Measurements from ENCODE around the gene KRTAP4-7. TPM values are rescaled to one million over a fixed set of nuclear protein-coding genes. Genes with fewer than 3 reads are reported as not detected.
"Not testable (repeated sequence)": the region's sequence is repeated elsewhere in the genome, so short reads cannot be mapped to it uniquely, and the experiment has no call there.

Gene KRTAP4-7
- polyA plus RNA-seq, 1 donor from 2014 or later, result not detected

DNA sequence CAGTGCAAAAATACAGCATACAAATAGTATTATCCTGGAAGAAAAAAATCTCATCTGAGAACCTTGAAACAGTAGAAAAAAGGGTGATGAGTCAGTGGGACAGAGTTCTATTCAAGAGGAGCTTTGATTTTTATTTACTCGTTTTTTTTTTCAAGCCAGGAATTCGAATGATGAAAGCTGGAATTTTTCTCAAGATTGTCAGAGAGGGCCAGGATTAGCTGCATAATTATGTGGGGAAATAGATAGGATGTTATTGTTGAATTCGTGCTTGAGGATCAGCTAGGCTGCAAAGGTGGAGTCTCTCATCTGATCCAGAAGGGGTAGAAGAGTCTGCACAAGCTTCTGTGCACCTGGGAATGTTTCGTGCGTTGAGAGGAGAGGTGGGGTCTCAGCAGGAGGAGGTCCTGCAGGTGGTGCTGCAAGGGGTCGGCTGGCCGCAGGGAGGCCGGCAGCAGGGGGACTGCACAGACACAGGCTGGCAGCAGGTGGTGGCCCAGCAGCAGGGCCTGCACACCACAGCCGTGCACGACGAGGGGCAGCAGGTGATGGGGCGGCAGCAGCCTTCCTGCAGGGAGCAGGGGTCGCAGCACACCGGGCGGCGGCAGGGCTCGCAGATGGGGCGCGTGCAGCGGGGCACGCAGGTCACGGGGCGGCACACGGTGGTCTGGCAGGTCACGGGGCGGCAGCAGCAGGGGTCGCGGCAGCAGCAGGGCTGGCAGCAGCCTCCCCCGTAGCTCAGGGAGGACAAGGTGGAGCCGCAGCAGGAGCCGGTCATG lies 24.5 kb upstream of the KRTAP4-7 start:
- H3K36me3 Mint-ChIP-seq, H3K4me3 Mint-ChIP-seq, H3K27ac Mint-ChIP-seq, H3K4me1 Mint-ChIP-seq, H3K9me3 Mint-ChIP-seq: not testable (repeated sequence)
- H3K27me3 Mint-ChIP-seq, result peaks cover 17% of the 10 kb centered on the region

DNA sequence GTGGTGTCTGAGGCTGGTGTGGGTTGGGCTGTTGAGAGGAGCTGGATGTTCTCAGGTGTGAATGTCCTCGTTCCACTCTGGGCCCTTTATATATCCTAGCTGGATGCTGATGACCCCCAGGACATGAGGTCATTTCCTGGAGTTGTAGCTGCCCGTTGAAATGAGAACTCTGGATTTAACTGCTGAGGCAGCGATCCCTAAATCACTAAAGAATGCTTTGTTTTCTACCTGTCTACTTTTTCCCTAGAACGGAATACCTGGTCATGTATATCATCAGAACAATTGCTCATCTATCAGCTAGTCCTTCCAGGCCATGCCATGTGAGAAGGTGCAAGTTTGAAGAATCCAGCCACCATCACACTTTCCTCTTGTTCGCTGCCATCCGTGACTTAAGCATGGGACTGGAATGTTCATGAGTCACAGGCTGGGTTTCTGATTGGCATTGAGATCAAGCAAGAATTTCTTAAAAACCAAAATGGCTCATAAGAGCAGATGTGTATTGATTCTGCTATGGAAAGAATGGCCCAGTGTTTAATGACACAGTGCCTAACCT lies 23.8 kb upstream of the KRTAP4-7 start, which contains the start of gene KRTAP2-3:
Gene KRTAP2-3 (minus strand): TSS at position 63 of the 553 bp plus-strand sequence. CDS start 64 bp downstream, outside the sequence.
- Mint-ChIP-seq H3K4me1 (no peaks in the 10 kb centered on the region), H3K27me3 (peaks cover 17% of the 10 kb centered on the region), H3K9me3 (peaks cover 1 to 3% (median 2%) of the 10 kb centered on the region in 3 donors), H3K4me3 (no peak within 1 kb of the TSS), H3K36me3 (no peaks in the 10 kb centered on the region), H3K27ac (no peak within 1 kb of the TSS)

DNA sequence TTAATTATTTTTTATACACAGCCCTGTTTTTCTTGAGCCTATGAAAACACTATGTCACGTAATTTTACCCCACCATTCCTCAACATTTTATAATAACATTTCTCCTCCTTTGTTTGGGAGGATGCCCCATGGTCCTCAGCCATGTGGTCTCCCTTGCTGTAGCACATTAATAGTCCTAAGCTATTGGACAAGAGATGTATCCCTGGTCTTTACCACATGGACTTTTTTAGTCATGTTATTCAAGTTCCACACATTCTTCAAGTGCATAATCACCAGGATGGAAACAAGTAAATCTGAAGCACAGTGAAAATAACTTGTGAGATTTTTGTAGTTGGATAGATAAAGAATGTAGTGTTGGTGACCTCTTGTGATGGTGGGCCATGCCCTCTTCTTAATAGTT lies 22.0 kb upstream of the KRTAP4-7 start:
- Mint-ChIP-seq H3K27ac (no peak overlapping the region), H3K4me3 (no peak overlapping the region), H3K36me3 (no peaks in the 10 kb centered on the region), H3K4me1 (no peaks in the 10 kb centered on the region), H3K27me3 (peaks cover 16% of the 10 kb centered on the region), H3K9me3 (peaks cover 0 to 3% (median 2%) of the 10 kb centered on the region in 3 donors)

DNA sequence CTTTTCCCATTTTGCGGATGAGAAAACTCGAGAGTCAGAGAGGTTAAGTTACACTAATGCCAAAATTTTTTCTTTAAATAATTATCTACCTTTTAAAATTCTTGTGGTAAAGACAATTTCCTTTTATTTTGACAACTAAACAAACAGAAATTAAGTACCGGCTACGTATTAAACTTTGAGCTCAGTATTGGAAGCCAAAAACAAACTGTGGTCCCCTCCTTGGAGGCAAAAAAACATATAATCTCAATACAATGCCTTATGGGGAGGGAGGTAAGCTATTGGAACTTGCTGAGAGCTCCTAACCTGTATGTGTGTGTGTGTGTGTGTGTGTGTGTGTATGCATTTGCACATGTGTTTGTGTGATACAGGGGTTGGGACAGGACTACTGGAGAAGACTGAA lies 20.5 kb upstream of the KRTAP4-7 start:
- Mint-ChIP-seq H3K4me1 (no peaks in the 10 kb centered on the region), H3K4me3 (no peak overlapping the region), H3K27ac (no peak overlapping the region), H3K36me3 (no peaks in the 10 kb centered on the region), H3K9me3 (no peaks in the 10 kb centered on the region), H3K27me3 (peaks cover 16% of the 10 kb centered on the region)

DNA sequence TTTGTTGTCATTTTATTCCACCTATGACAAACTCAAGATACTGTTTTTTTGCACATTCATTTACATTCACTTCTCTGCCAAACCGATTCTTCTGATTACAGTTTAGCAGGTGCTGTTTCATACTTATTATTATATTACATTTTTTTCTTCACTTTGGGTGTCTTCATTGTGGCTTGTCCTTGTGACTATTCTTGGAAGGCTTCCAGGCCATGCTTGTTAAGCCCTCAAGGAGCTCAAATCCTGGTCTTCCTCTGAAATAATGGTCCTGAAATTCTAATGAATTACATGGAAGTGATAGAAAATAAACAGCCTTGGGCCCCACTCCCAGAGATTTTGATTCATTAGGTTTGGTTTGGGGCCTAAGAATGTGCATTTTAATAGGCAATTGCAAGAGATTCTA lies 19.6 kb upstream of the KRTAP4-7 start:
- no peak overlapping the region for H3K27ac Mint-ChIP-seq
- no peak overlapping the region for H3K4me3 Mint-ChIP-seq
- no peaks in the 10 kb centered on the region for H3K9me3 Mint-ChIP-seq
- no peaks in the 10 kb centered on the region for H3K36me3 Mint-ChIP-seq
- no peaks in the 10 kb centered on the region for H3K4me1 Mint-ChIP-seq
- H3K27me3 Mint-ChIP-seq, result peaks cover 12% of the 10 kb centered on the region

DNA sequence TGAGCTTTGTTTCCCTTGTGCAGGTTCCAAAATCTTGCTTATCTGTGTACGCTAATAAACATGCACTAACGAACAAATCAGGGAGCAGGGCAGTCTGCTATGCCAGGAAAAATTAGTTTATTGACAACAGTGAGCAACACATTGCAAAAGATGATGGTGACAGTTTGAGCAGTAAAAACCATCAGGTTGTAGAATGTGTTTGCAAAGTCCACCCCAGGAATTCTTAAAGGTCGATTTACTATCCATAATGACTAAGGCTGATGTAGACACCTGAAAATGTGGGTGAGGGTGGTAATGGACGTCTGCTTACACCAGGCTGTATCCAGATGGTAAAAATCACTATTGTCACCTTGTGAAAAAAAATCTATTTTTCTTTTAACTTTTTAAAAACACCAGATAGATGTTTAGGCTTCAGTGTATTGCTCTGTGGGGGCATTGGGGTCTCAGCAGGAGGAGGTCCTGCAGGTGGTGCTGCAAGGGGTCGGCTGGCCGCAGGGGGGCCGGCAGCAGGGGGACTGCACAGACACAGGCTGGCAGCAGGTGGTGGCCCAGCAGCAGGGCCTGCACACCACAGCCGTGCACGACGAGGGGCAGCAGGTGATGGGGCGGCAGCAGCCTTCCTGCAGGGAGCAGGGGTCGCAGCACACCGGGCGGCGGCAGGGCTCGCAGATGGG lies 18.8 kb upstream of the KRTAP4-7 start:
- H3K4me3 Mint-ChIP-seq, H3K36me3 Mint-ChIP-seq, H3K4me1 Mint-ChIP-seq, H3K27ac Mint-ChIP-seq, H3K27me3 Mint-ChIP-seq, H3K9me3 Mint-ChIP-seq: not testable (repeated sequence)

DNA sequence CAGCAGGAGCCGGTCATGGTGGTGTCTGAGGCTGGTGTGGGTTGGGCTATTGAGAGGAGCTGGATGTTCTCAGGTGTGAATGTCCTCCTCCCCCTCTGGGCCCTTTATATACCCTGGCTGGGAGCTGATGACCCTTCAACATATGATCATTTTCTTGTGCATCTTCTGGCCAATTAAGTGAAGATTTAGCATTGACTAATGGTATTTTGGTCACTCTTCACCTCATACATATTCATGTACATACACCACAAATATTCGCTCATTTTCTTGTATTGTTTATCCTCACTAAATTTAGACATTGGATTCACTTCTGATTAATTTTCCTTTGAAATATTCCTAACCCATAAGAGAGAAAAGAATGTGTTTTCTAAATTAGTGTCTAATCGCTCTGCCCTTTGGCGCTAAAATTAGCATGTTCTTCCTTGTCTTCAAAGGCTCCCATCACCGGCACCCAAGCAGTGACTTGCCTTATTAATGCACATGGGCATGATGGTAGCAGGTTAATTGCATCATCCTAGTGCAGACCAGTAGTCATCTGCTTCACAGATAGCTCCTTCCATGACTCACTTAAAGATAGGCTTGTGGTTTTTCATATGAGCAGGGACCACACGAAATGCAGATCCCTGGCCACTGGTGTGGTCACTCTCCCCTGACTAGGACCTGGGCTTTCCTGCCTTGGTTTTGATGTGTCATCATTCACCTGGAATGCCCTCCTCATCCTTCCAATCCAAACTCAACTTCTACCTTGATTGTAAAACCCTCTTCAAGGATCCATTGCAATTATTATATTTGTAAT lies 17.9 kb upstream of the KRTAP4-7 start, which contains the start of gene KRTAP2-4:
Gene KRTAP2-4 (minus strand): TSS at position 51 of the 796 bp plus-strand sequence. CDS start 34 bp downstream, at position 17.
- H3K27me3 Mint-ChIP-seq, result peaks cover 7% of the 10 kb centered on the region
- no peaks in the 10 kb centered on the region for H3K36me3 Mint-ChIP-seq
- no peaks in the 10 kb centered on the region for H3K4me1 Mint-ChIP-seq
- peak within 1 kb of the TSS in 1 of 3 donors; percentile 47 for H3K27ac Mint-ChIP-seq
- no peak within 1 kb of the TSS for H3K4me3 Mint-ChIP-seq
- H3K9me3 Mint-ChIP-seq, result no peaks in the 10 kb centered on the region

DNA sequence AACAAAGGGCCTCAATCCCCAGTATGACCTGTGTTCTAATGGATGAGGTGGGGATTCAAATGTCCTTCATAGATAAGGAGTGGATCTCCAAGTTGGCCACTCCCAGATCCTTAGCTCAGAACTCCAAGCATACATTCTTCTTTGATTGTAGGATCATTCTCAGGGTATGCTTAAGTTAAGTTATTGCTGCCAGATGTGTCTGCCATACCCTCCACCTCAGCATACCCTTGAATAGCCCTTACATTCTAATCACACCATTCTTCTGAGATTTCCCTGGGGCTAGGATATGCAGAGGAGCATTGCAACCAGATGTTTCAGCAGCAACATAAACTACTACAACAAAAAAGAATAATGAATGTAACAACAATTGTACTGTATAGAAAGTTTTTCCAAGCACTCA lies 16.7 kb upstream of the KRTAP4-7 start:
- no peaks in the 10 kb centered on the region for H3K36me3 Mint-ChIP-seq
- no peak overlapping the region for H3K27ac Mint-ChIP-seq
- H3K4me3 Mint-ChIP-seq, result no peak overlapping the region

DNA sequence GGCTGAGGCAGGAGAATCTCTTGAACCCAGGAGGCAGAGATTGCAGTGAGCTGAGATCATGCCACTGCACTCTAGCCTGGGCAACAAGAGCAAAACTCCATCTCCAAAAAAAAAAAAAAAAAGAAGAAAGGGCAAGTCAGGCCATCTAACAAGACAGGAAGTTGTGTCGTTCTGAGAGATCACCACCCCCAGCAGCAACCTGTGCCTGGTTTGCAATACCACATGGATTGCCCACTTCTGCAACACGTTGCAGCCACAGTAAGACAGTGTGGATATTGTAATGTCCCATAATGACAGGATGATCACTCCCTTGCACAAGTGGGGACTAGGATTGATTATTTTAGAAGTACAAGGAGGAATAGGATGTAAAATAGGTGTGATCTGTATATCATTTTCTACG lies 14.9 kb upstream of the KRTAP4-7 start:
- Mint-ChIP-seq H3K4me1 (no peaks in the 10 kb centered on the region), H3K4me3 (no peak overlapping the region), H3K36me3 (no peaks in the 10 kb centered on the region), H3K27ac (no peak overlapping the region), H3K9me3 (peaks cover 0 to 2% (median 0%) of the 10 kb centered on the region in 3 donors), H3K27me3 (no peaks in the 10 kb centered on the region)

More for the DNA sequence above, 16.7 kb upstream of the KRTAP4-7 start:
- H3K9me3 Mint-ChIP-seq, result peaks cover 0 to 2% (median 0%) of the 10 kb centered on the region in 3 donors
- H3K4me1 Mint-ChIP-seq, result no peaks in the 10 kb centered on the region
- H3K27me3 Mint-ChIP-seq, result no peaks in the 10 kb centered on the region

DNA sequence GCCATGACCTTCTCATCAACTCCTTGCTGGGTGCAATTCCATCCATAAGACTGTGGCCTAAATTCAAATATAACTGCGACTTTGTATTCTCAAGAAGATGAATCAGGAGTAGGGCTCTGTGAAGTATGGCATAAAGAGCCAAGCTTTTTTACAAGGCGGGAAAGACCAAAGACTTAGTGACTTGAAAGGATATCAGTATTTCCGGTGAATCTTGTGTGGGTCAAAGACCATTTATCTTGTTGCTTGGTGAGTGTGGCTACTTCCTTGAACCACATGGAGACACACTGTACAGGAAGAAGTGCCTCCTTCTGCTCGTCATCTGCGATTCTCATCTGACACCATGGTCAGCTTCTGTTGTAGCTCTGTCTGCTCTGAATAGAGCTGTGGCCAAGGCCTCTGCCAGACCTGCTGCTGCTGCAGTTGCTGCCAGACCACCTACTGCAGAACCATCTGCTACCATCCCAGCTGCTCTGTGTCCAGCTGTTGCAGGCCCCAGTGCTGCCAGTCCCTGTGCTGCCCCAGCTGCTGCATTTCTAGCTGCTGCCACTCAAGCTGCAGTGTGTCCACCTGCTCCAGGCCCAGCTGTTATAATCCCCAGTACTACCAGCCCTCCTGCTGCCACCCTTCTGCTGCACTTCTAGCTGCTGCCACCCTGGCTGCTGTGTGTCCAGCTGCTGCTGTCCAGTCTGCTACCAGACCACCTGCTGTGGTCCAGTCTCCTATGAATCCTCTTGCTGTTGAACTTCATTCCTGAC lies 12.2 kb upstream of the KRTAP4-7 start:
- H3K9me3 Mint-ChIP-seq, result peaks cover 0 to 5% (median 2%) of the 10 kb centered on the region in 3 donors
- H3K27me3 Mint-ChIP-seq, result peaks cover 5% of the 10 kb centered on the region
- no peak overlapping the region for H3K27ac Mint-ChIP-seq
- H3K4me1 Mint-ChIP-seq, result no peaks in the 10 kb centered on the region
- peak overlapping the region in 1 of 4 donors; percentile 40 for H3K4me3 Mint-ChIP-seq
- H3K36me3 Mint-ChIP-seq, result no peaks in the 10 kb centered on the region

DNA sequence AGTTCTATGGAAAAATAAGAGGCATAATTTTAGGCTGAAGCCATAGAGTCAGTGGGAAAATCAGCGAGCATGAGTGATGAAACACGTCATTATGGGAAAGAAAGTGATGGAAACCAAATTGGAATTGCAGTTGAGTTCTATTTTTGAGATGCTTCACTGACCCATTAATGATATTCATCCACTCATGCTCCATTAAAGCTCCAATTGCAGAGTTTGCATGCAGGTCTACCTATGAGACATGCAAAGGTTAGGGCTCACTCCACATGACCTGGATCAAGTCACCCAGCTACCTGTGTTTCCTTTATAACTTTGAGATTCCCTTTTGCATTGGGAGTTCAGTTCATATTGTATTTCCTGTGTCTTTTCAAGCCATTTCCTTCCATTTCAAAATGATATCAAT lies 10.3 kb upstream of the KRTAP4-7 start:
- Mint-ChIP-seq H3K4me1 (no peaks in the 10 kb centered on the region), H3K36me3 (no peaks in the 10 kb centered on the region), H3K9me3 (peaks cover 0 to 5% (median 2%) of the 10 kb centered on the region in 3 donors), H3K4me3 (no peak overlapping the region), H3K27ac (no peak overlapping the region), H3K27me3 (peaks cover 5% of the 10 kb centered on the region)

DNA sequence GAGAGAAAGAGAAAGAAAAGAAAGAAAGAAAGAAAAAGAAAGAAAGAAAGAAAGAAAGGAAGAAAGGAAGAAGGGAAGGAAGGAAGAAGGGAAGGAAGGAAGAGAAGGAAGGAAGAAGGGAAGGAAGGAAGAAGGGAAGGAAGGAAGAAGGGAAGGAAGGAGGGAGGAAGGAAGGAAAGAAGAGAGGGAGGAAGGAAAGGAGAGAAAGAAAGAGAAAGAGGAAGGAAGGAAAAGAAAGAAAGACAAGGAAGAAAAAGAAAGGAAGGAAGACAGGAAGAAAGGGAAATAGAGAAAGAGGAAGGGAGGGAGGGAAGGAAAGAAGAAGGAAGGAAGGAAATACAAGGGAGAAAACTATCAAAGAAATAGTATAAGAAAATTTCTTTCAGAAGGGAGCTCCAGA lies 7.2 kb upstream of the KRTAP4-7 start:
- Mint-ChIP-seq H3K27me3 (peaks cover 9% of the 10 kb centered on the region), H3K9me3 (peaks cover 0 to 5% (median 0%) of the 10 kb centered on the region in 3 donors), H3K4me3 (no peak overlapping the region), H3K27ac (no peak overlapping the region), H3K36me3 (no peaks in the 10 kb centered on the region), H3K4me1 (no peaks in the 10 kb centered on the region)

DNA sequence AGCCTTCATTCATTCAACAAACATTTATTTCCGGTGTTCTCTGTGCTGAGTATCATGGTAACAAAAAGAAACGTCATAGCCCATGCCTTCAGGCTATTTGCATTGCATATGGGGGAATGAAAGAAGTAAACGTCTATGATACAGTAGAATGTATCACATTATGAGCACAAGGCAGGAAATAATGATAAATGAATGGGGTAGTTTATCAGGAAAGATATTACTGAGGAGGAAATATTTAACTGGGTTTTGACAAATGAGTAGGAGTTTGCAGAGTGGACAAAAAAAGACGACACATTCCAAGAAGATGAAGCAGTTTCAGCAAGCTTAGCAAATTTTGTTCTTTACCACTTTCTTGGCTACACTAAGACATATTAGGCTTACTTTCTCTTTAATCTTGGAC lies 1.3 kb upstream of the KRTAP4-7 start:
- Mint-ChIP-seq H3K27ac (no peak overlapping the region), H3K4me1 (no peaks in the 10 kb centered on the region), H3K27me3 (peaks cover 16% of the 10 kb centered on the region), H3K4me3 (no peak overlapping the region), H3K9me3 (peaks cover 0 to 5% (median 0%) of the 10 kb centered on the region in 3 donors), H3K36me3 (no peaks in the 10 kb centered on the region)

DNA sequence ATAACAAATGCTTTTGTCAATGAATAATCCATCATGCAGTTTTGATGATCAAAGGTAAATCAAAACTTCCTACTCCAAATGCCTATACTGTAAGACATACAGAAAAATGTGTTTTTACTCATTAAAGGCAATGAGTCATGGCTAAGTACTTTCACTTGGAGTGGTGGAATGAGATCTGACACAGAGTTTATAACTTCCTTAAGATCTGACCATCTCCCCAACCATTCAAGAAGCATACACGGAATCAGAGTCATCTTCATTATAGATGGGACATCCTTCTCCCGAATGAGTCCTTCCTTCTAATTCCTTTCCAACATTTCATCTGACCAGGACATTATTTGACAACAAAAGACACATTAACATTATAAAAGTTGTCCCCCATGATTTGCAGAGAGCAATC lies 523 bp upstream of the KRTAP4-7 start:
- not testable (repeated sequence) for H3K27ac Mint-ChIP-seq, H3K4me3 Mint-ChIP-seq, H3K36me3 Mint-ChIP-seq, H3K4me1 Mint-ChIP-seq, H3K9me3 Mint-ChIP-seq
- peaks cover 17% of the 10 kb centered on the region for H3K27me3 Mint-ChIP-seq

All from IgD-negative memory B cell (primary cell).